ENCODE measurements around the gene GLS2. TPM values are rescaled to one million over a fixed set of nuclear protein-coding genes. Genes with fewer than 3 reads are reported as not detected.

The GLS2 gene
- total and polyA plus RNA-seq, 9 of the 15 experiments (the other 6 are each of a cell fraction or from before 2014, with no cell fraction given): 0.11 TPM; not detected in 8

GRCh38 chr12:56468216-56469006 is 19.6 kb downstream of the GLS2 start, which contains the start of gene SPRYD4 (continued):
- TF ChIP-seq ZNF431 (CRISPR knock-in tag; IDR thresholded peaks at IDR 0.05) (no peak), PHTF2 (CRISPR knock-in tag; IDR thresholded peaks at IDR 0.05) (no peak), ZBTB12 (CRISPR knock-in tag; IDR thresholded peaks at IDR 0.05) (peak; percentile 97), KLF10 (CRISPR knock-in tag; IDR thresholded peaks at IDR 0.05) (no peak), HMG20B (CRISPR knock-in tag; IDR thresholded peaks at IDR 0.05) (no peak), CTCFL (IDR thresholded peaks at IDR 0.05; ENCODE audit: borderline replicate concordance, insufficient read depth, low read depth, low read length, poor library complexity, severe bottlenecking) (peak; percentile 92), ZNF609 (CRISPR knock-in tag; IDR thresholded peaks at IDR 0.05; ENCODE audit: borderline replicate concordance) (no peak), USF1 (CRISPR knock-in tag; IDR thresholded peaks at IDR 0.05) (peak; percentile 97), BMI1 (IDR thresholded peaks at IDR 0.05; ENCODE audit: low read length) (no peak), U2AF1 (optimal IDR thresholded peaks at IDR 0.05; ENCODE audit: low read depth, low read length) (no peak), SMAD3 (CRISPR knock-in tag; conservative IDR thresholded peaks at IDR 0.05) (no peak), MYC (IDR thresholded peaks at IDR 0.05; ENCODE audit: low read depth, low read length) (peak; percentile 100), MYC (CRISPR knock-in tag; IDR thresholded peaks at IDR 0.05; ENCODE audit: borderline replicate concordance, low read depth) (peak; percentile 99), BHLHE40 (IDR thresholded peaks at IDR 0.05; ENCODE audit: low read length) (peak; percentile 88), RHOXF2B (CRISPR knock-in tag; conservative IDR thresholded peaks at IDR 0.05) (no peak), HNRNPUL1 (IDR thresholded peaks at IDR 0.05; ENCODE audit: low read length) (no peak), DMBX1 (CRISPR knock-in tag; IDR thresholded peaks at IDR 0.05; ENCODE audit: borderline replicate concordance) (no peak), HSF4 (CRISPR knock-in tag; IDR thresholded peaks at IDR 0.05; ENCODE audit: borderline replicate concordance) (no peak), TBL1XR1 (IDR thresholded peaks at IDR 0.05; ENCODE audit: low read length in 2 of 2) (peak in 1 of 2 experiments; percentile 87; a peak in 2 of 4 replicates)

Measured in K562 (cell line).